DMS114 treated with DMSO at 0.1 percent for 48 hours (cell line): Measurements from ENCODE around the gene CIAO3.
"Not testable (repeated sequence)": the region's sequence is repeated elsewhere in the genome, so short reads cannot be mapped to it uniquely, and the experiment has no call there.

Experiments used
- DNase-seq: peaks from one replicate; lab custom pipeline; 2025; ENCODE audit not compliant: unreplicated experiment; lab: John Stamatoyannopoulos, UW

Gene CIAO3

GRCh38 chr16:694863-695354, 45.9 kb downstream of the CIAO3 start:
- DNase-seq, result no peak

- DNase-seq, result no peak
Measured at GRCh38 chr16:694187-694862, 46.5 kb downstream of the CIAO3 start.

DNA sequence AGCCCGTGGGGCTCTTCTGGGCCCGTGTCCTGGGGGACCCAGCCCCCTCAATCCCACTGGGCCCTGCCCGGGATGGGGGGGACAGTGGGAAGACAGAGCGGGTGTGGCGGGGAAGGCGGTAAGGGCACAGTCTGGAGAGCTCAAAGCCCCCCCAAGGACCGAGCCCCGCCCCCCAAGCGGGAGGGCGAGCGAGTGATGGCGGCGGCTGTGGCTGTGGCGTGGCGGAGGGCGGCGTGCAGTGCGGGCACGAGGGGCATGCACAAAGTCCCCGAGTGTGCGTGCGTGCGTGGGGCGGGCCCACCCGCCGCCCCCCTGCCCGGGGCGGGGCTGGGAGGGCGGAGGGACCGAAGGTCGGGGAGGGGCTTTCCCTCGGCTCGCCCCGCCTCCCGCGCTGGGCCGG, 47.0 kb downstream of the CIAO3 start:
- DNase-seq, result no peak

DNA sequence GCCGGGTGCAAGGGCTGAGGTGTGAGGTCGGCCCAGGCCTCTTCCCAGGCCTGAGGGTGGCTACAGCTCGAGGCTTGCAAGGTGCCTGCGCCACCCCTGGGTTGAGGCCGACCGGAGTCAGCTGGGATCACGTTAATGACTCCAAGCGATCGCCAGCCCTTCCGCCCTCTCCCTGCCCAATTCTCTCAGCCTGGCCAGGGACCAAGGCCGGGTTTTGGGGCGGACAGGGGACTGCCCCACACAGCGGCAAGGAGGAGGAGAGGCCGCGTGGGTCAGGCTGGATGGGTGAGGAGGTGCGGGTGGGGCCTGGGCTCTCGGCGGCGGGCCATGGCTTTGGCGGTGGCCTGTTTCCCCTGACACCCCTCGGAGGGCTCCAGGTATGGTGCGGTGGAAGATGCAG, 47.4 kb downstream of the CIAO3 start:
- no peak for DNase-seq

- DNase-seq, result no peak
Measured at GRCh38 chr16:692356-693108, 48.3 kb downstream of the CIAO3 start.

GRCh38 chr16:691242-691641, 49.6 kb downstream of the CIAO3 start:
- DNase-seq, result not testable (repeated sequence)

- DNase-seq, result no peak
Measured at GRCh38 chr16:689175-689897, 51.5 kb downstream of the CIAO3 start.

DNA sequence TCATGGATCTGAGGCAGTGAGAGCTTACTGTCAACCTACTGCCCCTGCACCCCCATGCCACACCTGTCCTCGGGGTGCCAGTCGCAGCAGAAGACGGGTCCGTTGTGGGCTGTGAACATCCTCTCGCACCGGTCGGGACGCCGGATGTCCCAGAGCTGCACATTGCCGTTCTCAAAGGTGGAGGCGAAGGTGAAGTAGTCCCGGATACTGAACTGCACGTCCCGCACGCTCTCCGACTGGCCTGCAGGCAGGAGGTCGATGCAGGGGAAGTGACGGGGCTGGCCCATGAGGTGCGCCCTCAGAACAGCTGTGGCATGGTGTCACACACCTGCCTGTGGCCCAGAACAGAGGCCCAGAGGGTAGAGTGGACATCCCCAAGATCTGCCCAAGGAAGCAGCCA, 53.3 kb downstream of the CIAO3 start:
- no peak for DNase-seq

DNA sequence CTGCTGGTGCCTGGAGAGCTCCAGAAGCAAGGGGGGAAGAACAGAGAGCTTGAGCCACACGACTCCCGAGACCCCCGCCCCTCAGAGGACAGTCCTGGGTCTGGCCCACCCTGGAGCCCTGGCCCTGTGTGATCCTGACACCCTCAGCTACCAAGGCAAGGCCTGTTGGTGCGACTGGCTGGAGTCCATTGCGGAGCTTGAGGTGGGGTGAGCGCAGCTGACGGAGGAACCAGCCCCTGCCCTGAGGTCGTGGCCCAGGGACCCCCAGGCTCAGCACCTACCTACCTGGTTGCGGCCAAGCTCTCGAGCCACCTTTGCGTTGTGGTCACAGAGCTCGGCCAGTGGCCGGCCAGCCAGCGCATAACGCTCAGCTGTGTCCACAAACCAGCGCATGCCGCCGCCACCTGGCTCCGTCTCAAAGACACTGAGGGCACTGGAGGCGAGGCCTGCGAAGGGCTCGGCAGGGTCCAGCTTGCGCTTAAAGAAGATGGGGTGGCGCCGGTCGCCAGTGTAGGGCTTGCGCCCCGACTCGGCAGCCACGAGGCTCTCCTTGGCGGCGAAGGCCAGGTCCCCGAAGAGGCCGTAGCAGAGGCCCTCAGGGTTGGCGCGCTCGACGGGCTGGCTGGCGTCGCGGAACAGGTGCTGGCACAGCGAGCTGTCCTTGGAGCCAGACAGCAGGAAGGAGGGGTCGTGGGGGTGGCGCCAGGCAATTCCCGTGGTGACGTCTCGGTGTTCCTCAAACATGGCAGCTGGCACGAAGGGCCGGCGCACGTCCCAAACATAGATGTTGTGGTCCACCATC, 54.1 kb downstream of the CIAO3 start:
- no peak for DNase-seq

DNA sequence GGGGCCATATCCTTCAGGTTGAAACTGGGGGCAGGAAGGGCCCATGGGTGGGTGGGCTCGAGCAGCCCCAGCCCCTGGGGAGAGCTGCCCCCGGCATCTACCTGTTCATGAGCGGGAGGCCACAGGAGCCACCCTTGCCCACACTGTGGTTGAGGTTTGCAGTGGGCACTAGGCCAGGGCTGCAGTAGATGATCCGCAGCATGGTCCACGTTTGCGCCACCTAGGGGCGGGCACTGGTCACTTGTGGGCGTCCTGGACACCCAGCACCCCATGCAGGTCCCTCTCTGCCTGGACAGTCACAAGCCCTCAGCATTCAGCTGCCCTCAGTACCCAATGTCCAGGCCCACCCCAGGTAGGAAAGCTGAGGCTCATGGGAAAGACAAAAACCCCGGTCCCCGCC, 54.8 kb downstream of the CIAO3 start:
- DNase-seq, result no peak

- no peak for DNase-seq
Measured at GRCh38 chr16:684961-685696, 55.7 kb downstream of the CIAO3 start.

- DNase-seq, result no peak
Measured at GRCh38 chr16:684071-684794, 56.6 kb downstream of the CIAO3 start, which contains the start of gene JMJD8. Gene JMJD8 (minus strand): TSS chr16:684334. CDS start chr16:684319, 15 bp downstream.

DNA sequence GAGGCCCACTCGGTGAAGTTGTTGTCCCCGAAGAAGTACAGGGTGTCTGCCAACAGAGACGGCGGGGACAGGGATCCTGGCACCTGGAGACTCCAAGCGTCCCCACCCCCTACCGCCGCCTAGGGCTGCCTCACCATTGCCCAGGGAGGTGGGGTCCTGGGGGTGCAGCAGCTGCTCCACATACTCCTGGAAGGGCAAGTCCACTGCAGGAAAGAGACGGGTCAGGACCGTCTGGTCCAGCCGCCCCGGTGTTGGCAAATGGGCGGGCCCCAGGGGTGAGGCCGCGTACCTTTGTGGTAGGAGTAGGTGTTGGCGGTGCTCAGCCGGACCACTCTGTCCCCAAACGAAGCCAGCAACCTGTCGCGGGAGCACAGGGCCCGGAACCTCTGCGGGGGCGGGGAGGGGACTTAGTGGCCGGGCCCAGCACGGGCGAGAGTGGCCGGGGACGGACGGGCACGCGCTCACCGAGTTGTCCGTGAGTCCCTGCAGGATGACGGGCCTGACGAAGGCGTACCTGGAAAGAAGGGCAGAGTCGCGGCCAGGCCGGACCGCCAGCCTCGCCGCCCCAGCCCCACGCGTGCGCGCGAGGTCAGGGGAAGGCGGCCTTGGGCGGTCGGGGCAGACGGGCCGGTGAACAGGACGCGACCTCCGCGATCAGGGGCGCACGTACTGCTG, 57.3 kb downstream of the CIAO3 start:
- DNase-seq, result no peak

DNA sequence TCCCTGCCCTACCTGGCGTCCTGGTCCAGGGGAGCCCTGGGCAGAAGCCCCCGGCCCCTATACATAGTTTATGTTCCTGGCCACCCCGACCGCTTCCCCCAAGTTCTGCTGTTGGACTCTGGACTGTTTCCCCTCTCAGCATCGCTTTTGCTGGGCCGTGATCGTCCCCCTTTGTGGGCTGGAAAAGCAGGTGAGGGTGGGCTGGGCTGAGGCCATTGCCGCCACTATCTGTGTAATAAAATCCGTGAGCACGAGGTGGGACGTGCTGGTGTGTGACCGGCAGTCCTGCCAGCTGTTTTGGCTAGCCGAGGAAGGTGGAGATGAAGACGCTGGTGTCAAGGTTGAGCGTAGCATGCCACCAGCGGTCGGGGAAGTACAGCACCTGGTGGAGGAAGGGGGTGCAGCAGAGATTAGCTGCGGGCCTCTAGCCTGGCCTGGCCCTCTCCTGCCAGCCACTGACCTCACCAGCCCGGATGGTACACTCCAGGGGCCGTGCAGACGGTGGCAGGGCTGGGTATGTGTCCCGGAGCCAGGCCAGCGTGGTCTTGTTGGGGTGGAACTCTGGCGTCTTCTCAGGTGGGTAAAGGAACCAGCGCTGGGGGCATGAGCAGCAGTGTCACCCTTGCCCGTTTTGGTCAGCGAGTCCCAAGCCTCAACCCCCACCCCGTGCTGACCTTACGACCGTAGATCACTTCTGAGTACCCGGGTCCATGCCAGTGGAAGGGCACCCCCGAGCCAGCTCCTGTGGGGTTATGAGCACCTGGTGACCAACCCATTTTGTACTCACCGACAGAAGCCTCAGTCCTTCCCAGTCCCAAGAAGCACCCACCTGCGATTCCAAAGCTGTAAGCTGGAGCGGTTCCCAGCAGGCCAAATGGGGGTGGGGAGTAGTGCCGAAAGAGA, 58.1 kb downstream of the CIAO3 start:
- DNase-seq, result no peak

- no peak for DNase-seq
Measured at GRCh38 chr16:681746-682427, 58.9 kb downstream of the CIAO3 start.

- DNase-seq, result no peak
Measured at GRCh38 chr16:680967-681745, 59.6 kb downstream of the CIAO3 start.

DNA sequence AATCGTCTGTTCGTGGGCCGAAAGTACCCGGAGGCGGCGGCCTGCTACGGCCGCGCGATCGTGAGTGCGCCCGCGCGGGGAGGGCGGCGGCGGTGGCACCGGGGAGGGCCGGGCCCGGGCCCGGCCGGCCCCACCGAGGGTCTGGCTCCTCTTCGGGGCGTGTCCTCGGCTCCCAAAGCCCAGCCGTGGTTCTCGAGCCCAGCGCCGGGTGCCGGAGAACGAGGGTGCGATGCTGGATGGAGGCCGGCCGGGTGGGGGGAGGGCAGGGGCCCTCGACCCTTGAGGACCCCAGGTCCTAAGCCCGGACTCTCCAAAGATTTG, 60.2 kb downstream of the CIAO3 start:
- no peak for DNase-seq
